SKM-1 (cell line): Measurements from ENCODE around the gene LRRC75B.
"Not testable (repeated sequence)": the region's sequence is repeated elsewhere in the genome, so short reads cannot be mapped to it uniquely, and the experiment has no call there.

Source experiments
- DNase-seq: peaks from one replicate; lab custom pipeline; 2025; ENCODE audit not compliant: unreplicated experiment; lab: John Stamatoyannopoulos, UW

The LRRC75B gene

DNA sequence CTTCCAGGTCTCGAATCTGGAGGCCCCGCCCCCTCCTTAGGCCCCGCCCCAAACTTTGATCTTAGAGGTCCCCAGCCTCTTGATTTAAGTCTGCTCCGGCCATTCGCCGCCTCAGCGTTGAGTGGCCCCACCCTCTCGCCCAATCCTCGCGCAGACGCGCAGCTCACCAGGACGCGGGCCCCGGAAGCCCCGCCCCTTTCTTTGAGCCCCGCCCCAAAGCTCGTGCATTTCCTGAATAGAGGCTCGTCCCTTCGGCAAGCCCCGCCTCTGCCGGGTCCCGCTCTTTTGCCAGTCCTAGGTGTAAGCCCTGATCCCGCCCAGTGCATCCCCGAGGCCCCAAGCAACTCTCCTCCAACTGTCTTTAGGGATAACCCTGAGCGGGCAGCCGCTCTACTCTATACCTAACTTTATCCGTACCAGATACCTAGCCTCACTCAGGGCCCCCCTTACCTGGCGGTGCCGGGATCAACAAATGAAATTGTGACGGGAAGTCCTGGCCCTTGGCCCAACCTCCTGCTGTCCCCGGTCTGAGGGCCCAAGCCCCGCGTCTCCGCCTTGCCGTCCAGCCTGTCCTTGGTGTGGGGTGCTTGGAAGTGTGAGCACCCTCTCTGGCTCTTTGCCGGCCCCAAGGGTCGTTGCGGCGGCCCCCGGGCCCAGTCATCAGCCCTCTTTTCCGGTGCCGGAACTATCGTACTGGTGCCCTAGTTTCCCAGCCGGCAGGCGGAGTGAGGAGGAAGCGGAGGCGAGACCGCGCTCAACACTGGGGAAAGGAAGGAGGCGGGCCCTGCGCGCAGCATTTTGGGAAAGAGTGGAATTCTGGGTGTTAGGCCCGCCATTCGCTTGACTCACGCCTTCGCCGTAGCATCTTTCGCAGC lies 37.5 kb downstream of the LRRC75B start, which contains the start of gene SNRPD3:
Gene SNRPD3, plus strand, starts transcription at position 835 of the 875 bp plus-strand sequence. CDS start 1,676 bp downstream, outside the sequence.
- peak; percentile 93 for DNase-seq

DNA sequence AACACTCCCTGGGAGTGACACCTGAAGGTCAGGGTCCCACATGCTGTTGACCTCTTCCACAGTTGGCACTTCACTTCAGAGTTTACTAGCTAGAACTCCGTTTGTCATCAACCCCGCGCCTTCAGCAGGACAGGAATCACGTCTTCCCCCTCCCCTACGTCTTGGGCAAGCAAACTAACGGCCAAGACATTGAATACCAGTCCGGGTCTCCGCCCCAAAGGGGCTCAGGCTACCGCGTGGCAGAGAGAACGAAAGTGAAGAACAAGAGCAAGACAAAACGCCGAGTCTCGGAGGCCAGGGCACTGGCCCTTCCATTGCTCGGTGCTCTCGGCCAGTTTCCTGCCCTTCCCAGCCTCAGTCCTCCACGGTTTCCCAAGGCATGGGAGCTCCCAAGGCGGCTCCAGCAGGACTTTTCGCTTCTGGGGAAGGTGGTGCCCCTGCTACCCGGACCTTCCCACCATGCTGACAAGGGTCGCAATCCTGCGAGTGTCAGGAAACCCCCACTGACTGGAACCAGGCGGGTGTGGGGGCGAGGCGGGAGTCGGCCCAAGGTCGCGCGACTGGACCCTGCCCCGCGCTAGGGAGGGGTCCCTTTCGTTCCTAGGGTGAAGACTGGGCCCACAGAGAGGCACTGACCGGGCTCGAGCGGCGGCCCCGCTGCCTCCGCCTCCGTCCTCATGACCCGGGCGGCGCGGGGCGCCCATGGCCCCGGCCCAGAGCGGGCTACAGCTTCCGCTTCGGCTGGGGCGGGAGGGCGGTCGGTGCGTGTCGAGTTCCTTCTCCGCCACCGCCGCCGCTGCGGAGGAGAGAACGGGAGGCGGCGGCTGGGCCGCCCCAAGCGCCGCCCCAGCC lies 38.3 kb downstream of the LRRC75B start, which contains the start of gene GUCD1:
Gene GUCD1, minus strand, starts transcription at position 826 of the 852 bp plus-strand sequence. Its CDS starts 147 bp downstream, at position 679.
- no peak for DNase-seq

DNA sequence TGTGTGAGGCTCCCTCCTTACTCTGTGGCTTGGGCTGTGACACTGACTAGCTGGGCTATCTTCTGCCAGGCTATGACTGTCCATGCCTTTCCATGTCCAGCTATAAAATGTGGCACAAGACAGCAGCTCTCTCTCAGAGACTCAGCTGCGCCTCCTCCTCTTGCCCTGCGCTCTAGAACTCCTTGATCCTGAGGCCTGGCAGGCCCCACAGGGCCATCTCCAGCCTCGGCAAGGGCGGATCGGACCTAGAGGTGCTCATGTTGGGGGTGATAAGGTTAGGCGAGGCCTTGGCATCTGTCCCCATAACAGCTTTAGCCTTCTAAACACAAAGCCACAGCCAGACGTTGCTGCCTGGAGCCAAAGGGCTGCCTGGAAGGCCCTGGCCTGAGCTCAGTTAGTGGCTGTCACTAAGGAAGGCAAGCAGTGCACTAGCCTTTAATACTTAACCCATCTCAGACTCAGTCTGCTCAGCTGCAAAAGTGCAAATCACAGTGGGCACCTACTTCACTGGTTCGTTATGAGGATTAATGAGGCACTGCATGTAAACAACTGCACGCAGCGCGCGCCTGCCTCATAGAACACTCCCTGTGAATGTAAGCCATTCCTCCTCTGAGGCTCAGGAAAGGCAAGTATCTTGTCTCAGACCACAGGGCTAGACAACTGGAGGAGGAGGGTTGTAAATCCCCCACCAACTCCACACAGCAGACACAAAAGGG lies 39.1 kb downstream of the LRRC75B start:
- DNase-seq, result no peak

DNA sequence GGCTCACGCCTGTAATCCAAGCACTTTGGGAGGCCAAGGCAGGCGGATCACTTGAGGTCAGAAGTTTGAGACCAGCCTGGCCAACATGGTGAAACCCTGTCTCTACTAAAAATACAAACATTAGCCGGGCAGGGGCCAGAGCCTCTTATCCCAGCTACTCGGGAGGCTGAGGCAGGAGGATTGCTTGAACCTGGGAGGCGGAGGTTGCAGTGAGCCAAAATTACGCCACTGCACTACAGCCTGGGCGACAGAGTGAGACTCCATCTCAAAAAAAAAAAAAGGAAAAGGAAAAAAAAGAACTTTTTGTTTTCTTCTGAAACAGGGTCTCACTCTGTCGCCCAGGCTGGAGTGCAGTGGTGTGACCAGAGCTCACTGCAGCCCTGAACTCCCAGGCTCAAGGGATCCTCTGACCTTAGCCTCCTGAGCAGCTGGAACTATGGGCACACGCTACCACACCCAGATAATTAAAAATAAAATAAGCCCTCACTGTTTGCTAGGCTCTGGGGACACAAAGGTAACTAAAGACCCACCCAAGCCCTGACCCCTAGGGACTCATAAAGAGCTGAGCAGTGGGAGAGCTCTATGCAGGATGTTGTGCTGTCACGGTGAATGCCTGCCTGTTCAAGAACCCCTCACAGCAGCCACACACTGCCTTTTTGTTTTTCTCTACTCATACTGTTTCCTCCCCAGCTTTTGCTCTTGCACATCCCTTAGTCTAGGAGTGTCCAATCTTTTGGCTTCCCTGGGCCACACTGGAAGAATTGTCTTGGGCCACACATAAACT lies 40.2 kb downstream of the LRRC75B start:
- DNase-seq, result not testable (repeated sequence)

DNA sequence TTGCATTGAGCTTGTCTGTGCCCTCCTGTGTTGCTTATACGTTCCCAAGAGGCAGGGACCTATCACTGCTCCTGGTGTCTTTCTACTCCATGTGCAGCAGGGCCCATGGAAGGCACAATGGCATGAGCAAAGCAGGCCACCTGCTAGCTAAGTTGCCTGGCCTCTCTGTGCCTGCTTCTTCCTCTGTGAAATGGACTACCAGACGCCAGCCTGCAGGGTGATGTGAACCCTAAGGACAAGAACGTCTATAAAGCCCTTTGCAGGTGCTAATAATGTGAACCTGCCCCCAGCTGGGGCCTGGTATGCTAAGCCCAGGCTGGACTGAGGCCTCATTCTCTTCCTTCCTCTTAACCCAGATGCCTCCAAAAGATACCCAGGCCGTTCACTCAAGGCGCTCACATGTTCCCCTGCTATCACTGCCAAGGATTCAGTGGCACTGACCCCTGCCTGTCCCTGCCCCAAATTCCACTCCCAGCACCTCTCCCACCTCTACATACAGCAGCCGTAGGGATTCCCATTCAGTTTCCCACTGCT lies 41.9 kb downstream of the LRRC75B start:
- DNase-seq, result no peak

DNA sequence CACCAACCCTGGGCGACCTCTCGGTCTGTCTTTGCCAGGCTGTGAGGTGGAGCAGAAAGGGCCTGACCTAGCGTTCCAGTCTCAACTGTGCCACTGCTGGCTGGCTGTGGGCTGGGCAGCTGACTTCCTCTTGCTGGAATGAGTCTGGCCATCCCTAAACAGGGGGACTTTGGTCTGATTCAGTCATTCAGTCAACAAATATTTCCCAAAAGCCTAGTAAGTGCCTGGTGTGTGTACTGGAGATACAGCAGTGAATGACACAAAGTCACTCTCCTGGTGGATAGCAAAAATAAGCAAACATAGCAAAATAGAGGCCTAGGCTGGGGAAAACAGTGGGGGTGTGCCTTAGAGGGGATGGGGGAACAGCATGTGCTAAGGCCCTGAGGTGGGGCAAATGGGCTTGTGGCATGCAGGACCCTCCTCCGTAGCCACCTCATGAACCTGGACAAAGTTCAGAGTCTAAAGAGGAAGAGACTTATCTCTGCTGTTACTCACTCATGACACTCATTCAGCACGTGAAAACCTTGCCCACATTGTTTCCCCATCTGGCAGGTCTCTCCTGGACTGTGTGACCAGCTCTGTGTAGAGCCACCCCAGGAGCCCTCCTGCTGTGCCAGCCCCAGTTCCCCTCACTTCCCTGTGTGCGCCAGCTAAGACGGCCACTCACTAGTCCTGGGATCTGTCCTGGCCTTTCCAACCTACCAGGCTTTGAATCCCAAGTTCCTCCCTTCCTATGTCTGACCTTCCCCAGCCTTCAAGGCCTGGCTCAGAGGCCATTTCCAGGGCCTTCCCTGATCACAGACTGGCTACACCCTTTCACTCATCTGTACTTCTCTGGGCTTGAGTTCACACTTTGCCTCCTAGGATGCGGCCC lies 42.6 kb downstream of the LRRC75B start:
- DNase-seq, result peak; percentile 22

DNA sequence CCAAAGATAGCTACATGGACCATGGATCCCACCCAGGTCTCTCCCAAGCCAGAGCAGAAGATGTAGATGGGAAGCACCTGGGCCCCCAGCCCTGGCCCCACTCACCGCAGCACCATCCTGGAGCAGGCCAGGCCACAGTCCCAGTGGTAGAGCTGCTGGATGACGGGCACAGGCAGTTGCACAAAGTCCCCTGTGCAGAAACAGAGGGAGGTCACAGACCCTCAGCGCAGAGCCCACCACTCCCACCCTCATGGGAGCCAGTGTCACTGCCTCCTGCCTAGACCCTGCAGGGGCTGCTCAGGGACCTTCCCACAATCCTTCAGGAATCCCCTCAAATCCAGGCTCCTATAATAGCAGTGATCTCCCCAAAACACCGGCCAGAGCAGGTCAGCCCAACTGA lies 44.1 kb downstream of the LRRC75B start:
- no peak for DNase-seq

DNA sequence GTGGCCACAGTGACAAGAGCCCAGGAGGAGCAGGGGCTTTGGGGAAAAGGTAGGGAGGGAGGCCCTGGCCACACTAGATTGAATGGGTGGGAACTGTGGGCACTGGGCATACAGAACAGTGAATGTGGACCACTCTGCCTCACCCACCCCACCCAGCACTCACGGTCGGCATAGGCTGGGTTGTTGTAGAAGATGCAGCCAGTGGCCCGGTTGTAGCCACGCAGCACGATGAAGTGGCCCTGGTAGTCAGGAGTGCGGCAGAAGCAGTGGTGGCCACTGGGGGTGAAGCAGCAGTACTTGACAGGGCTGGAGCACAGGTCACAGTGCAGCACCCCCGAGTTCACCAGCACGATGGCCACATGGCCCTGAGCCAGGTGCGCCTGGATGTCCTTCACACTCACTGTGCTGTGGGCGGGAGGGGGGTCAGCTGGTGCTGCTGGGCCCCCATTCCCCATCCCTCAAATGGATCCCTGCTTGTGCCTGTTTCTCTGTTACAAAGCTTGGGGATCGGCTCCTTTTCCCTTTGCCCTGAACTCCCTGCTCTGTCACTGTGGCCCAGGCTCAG lies 49.1 kb downstream of the LRRC75B start:
- no peak for DNase-seq

DNA sequence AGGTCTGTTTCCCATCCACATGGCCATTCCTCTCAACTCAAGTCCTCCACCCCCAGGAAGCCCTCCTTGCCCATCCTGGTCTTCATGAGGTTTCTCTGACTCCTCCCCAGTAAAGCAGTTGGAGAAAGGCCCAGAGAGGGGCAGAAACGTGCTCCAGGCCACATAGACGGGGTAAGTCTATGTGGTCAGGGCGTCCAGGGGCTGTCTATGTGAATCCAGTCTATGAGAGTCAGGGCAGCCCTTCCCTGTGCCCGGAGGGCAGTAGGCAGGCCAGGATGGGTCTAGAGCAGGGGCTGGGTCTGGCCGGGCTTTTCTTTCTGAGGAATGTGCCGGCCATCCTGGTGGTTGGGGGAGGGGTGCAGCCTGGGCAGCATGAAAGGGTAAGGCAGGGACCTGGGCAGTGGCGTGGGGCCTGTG lies 49.7 kb downstream of the LRRC75B start:
- no peak for DNase-seq

DNA sequence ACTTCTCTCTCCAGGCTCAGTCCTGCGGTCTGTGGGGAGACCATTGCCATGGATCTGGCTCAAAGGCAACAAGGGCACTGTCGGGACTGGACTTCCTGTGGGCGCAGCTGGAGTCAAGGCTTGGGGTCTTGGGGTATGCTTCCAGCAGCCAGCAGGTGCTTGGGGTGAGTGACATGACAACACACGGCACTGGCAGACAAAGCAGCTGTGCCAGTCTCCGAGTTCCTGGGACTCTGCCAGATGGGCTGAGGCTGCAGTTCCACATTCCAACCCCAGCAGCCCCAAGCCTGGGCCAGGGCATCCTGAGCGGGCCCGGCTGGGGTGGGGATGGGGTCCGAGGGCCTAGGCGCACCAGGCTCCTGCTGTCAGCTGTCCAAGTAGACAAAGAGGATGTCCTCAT lies 50.2 kb downstream of the LRRC75B start:
- no peak for DNase-seq

DNA sequence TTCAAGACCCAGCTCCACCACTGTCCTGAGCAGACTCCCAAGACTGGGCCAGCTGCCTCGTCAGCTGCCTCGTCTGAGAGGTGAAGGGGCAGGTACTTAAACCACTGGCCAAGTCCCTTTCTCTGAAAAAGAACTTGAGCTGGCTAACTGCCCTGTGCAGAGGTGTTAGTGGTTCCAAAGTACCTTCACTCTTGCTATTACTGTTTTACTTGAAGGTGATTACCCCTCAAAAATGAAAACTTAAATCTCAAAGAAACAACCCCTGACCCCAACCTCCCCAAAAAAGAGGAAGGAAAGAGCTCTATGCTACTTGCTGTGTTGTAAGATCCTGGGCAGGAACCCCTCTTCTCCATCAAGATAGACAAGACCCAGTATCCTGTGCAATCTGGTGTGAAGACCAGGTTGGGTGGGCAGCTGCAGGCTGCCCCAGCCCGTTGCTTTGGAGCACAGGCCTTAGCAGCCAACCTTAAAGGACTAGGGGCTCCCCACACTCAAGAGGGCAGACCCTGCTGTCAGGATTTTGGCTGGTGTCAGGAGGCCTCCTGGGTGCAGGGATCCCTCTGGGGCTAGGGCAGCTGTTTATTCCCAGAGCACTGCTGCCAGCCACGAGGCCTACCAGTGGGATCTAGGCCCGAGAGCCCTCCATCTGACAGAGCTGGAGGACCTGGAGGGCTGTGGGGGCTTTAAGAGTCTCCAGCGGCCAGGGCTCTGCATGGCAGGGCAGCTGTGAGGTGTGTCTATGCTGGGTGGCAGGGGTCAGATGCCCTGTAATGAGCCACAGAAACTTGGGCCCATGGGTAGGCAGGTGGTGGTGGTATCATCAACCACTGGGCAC lies 51.0 kb downstream of the LRRC75B start:
- no peak for DNase-seq

DNA sequence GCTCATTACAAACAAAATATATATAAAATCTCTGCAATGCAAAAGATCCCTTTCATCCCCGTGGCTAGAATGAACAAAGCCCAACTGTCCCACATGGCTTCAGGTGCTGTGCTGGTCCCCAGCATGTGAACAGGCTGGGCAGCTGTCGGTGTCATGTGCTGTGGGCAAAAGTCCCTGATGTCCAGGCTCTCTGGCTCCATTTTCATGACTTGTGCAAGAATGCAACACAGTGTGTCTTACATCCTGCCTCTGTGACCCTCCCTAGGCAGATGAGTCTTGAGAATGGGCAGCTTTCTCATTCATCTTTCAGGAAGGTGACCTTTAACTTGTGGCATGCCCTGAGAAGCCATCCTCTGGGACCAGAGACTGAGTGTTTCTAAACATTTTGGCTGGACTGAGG lies 52.4 kb downstream of the LRRC75B start:
- DNase-seq, result no peak

DNA sequence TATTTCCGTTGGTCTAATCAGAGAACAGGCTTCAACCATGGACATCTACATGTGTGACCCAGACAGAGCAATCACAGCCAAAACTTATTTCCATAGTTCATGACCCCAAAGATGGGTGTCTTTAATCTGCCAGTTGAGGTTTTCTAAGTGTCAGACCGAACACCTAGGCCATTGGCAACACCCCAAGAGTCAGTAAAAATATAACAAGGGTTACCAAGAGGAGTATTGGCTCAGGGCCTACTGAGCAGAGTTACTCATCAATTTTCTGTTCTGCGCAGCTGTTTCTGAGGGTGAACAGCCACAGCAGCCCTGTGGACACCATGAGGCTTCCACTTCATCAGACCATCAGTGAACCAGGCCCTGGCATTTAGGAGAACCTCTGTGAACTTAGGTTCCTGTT lies 56.8 kb downstream of the LRRC75B start:
- no peak for DNase-seq
